GM10847 (cell line): Measurements from ENCODE around the gene UNC93A.

Experiments used
- POLR2A ChIP-seq: IDR thresholded peaks from 2 replicates; pipeline ENCODE4 v1.6.1; 2011; ENCODE audit not compliant: insufficient read length; ENCODE audit errors: extremely low read depth

Gene UNC93A

GRCh38 chr6:167272696-167273379, 18.3 kb upstream of the UNC93A start:
- TF ChIP-seq POLR2A = no peak

- TF ChIP-seq POLR2A = no peak
These were observed 16.8 kb upstream of the UNC93A start for GRCh38 chr6:167274270-167274669.

- TF ChIP-seq POLR2A = no peak
These were observed 16.1 kb upstream of the UNC93A start for GRCh38 chr6:167275001-167275400.

- no peak for TF ChIP-seq POLR2A
These were observed 15.7 kb upstream of the UNC93A start for GRCh38 chr6:167275436-167275835.

GRCh38 chr6:167276772-167277533, 14.2 kb upstream of the UNC93A start:
- no peak for TF ChIP-seq POLR2A

GRCh38 chr6:167279766-167280446, 11.2 kb upstream of the UNC93A start:
- TF ChIP-seq POLR2A = no peak

- no peak for TF ChIP-seq POLR2A
These were observed 8.9 kb upstream of the UNC93A start for GRCh38 chr6:167282165-167282564.

DNA sequence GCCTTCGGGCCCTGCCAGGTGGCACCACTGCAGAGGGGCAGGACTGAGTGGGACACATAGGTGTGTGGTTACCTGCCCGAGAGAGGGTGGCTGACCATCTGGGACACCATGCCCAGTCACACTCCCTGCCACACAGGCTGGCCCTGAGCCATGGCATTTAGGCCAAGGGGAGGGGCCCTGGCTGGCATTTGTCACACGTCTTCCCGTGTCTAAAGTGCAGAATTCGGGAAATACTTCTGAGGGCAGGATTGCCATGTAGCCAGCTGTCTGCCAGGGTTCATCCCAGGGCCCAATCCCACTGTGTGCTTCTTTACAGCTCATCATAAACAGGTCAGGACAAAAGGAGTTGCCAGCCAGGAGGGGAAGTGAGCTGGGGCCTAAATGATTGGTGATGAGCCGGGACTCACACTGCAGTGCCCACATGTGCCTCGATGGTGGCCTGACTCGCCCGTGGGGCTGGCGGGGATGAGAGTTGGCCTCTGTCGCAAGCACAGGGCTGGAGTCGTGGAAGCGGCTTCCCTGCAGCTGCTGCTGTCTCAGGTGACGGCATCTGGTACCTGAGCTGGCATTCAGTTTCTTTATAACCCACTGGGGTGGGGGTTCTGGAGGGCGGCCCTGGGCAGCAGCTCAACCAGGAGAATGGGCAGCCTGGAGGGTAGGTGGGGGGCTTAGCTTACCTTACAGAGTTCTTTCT, 5.9 kb upstream of the UNC93A start:
- TF ChIP-seq POLR2A = no peak

- TF ChIP-seq POLR2A = no peak
These were observed 3.5 kb upstream of the UNC93A start for GRCh38 chr6:167287513-167288048.

DNA sequence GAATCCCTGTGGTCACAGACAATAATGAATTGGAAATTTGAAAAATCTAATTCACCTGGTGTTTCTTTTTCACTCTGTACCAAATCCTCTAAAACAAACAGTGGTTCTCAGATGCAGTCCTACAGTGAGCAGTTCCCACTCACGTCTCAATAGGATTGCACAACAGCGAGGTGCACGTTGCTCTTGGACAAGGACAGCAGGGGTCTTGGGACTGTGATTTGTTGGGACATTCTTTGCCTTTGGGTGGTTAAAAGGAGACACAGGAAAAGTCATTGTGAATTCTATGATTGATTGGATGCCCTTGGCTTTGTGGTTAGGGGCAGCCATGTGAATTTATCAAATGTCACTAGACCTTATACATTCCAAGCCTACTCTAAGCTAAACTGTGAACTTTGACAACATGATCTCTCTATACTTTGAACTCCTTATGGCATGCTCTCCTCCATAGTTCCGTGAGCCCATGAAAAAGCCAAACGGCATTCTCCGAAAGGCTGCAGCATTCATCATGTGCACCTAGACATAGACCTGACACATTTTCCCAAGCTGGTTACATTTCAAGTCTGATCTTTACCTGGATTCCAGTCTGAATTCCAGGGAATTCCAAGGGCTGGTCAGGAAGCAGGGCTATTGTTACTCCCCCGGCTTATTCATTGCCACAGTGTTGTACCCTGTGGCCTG, 647 bp downstream of the UNC93A start:
- no peak for TF ChIP-seq POLR2A

GRCh38 chr6:167292301-167293087, 1.4 kb downstream of the UNC93A start:
- no peak for TF ChIP-seq POLR2A

GRCh38 chr6:167293088-167293589, 2.0 kb downstream of the UNC93A start:
- no peak for TF ChIP-seq POLR2A

DNA sequence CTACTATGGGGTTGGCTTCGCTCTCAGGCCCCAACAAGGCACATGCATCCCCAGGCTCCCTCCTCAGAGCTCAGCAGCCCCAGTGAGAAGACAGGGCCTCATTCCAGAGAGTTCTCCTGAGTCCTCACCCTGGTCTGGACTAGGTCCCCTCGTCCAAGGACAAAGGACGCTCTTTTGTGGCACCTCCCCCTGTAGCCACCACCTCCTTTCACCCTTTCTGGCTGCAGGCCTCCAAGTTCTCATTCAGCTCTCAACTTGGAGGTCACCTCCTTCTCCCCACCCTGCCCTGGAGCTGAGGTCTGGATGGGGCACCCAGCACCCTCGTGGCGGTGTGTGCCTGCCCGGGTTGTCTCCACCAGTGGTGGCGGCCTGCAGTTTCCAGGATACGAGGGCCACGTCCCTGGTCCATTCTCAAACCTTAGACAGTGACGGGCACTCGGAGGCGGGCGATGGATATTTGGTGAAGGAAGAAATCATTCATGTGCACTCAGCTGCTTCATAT, 2.5 kb downstream of the UNC93A start:
- TF ChIP-seq POLR2A = no peak
